Right renal cortex interstitium (tissue), 3 donors: ENCODE measurements around the gene EAF1. TPM values are rescaled to one million over a fixed set of nuclear protein-coding genes. Genes with fewer than 3 reads are reported as not detected.
"Not testable (repeated sequence)": the region's sequence is repeated elsewhere in the genome, so short reads cannot be mapped to it uniquely, and the experiment has no call there.

Source experiments
- DNase-seq, 3 donors: peaks; one replicate each; pipeline ENCODE4 v3.0.0-alpha.2; 2013; ENCODE audit warnings: low read depth in 3 of 3, low spot score in 2 of 3
- polyA plus RNA-seq, 3 donors: library from polyadenylated mRNA; unstranded; fragments of 120-200 nt; gene quantifications; one replicate each; pipeline ENCODE4 v1.2.1, GENCODE V29; 2013; ENCODE audit not compliant: insufficient read length in 3 of 3

EAF1 gene
- polyA plus RNA-seq = 10 to 100 TPM; 16.5 to 19.5 (median 18.5) TPM

- DNase-seq = peak; percentile 63 to 67 (median 65)
Observed at GRCh38 chr3:15427182-15427880, at the start of gene EAF1, which contains the start of gene METTL6. TSS of gene EAF1 (plus strand) at chr3:15427598. CDS start at chr3:15427780, 182 bp downstream. TSS of gene METTL6 (minus strand) at chr3:15427544. CDS start at chr3:15426511, 1,033 bp downstream.

DNA sequence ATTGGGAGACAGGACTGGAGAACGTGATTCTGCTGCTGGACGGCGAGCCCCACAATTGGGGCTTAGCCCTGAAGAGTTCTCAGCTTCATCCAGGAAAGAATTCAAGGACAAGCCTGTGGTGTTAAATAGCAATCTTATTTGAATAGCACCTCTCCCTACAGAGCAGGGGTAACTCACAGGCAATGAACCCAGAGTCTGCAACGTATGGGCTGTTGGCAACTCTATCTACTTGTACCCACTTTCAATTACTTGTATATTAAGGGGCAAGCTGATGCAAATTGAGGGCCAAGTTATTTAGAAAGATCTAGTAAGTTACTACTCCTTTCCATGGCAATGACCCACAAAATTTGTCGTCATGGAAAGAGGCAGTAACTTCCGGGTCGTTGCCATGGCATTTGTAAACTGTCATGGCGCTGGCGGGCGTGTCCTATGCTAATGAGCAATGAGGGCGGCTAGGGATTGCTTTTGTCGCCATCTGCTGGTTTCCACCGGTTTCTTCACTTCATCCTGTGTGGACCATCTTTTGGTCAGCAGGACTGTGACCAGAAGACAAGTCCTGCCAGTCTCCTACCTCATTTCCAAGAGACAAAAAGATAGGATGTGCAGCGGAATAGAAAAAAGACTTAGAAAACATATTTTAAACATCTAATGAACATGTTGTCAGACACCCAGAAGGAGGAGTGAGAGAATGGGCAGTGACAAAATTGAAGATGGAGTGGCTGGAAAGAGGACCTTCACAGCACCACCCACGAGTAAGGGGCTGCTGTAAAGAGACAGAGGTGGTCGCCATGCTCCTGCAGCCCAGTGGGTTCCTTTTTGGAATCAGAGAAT, 49.2 kb upstream of the EAF1 start:
- peak; percentile 90 to 92 (median 91) for DNase-seq

GRCh38 chr3:15380980-15381890, 46.2 kb upstream of the EAF1 start:
- no peak for DNase-seq

DNA sequence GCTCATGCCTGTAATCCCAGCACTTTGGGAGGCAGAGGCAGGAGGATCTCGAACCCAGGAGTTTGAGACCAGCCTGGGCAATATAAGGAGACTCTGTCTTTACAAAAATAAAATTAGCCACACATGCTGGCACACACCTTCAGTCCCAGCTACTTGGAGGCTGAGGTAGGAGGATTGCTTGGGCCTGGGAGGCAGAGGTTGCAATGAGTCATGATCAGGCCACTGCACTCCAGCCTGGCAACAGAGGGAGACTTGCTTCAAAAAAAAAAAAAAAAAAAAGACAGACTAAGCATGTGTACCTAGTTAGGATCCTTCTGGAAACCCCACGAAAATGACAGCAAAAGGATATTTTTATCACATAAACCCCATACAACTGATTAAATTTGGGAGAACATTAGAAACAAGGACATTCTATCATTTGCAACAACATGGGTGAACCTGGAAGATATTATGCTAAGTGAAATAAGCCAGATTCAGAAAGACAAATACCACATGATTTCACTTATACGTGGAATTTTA, 44.9 kb upstream of the EAF1 start:
- no peak for DNase-seq

- DNase-seq = no peak
Observed at GRCh38 chr3:15384510-15385237, 42.7 kb upstream of the EAF1 start.

DNA sequence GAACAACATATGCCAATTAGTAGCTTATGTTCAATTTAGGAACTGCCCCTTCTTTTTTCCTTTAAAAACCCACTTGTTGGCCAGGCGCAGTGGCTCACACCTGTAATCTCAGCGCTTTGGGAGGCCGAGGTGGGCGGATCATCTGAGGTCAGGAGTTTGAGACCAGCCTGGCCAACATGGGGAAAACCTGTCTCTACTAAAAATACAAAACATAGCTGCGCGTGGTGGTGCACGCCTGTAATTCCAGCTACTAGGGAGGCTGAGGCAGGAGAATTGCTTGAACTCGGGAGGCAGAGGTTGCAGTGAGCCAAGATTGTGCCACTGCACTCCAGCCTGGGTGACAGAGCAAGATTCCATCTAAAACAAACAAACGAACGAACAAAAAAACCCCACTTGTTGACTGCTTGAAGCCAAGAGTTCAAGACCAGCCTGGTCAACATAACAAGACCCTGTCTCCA, 42.1 kb upstream of the EAF1 start:
- DNase-seq = not testable (repeated sequence)

DNA sequence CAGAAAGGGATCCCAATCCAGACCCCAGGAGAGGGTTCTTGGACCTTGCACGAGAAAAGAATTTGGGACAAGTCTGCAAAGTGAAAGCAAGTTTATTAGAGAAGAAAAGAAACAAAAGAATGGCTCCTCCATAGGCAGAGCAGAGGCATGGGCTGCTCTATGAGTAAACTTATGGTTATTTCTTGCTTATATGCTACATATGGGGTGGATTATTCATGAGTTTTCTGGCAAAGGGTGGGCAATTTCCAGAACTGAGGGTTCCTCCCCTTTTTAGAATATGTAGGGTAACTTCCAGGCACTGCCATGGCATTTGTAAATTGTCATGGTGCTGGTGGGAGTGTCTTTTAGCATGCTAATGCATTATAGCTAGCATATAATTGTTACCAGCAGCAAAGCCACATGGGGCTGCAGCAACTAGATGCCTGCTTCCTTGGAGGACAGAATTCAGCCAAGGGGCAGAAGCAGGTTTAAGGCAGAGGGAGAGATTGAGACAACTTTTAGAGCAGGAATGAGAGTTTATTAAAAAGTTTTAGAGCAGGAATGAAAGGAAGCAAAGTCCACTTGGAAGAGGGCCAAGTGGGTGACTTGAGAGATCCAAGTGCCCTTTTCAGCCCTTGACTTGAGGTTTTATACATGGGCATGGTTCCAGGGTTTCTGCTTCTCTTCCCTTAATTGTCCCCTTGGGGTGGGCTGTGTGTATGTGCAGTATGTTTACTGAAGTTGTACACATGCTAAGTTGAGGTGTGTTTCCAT, 41.3 kb upstream of the EAF1 start:
- no peak for DNase-seq

- not testable (repeated sequence) for DNase-seq
Observed at GRCh38 chr3:15386654-15386955, 40.8 kb upstream of the EAF1 start.

DNA sequence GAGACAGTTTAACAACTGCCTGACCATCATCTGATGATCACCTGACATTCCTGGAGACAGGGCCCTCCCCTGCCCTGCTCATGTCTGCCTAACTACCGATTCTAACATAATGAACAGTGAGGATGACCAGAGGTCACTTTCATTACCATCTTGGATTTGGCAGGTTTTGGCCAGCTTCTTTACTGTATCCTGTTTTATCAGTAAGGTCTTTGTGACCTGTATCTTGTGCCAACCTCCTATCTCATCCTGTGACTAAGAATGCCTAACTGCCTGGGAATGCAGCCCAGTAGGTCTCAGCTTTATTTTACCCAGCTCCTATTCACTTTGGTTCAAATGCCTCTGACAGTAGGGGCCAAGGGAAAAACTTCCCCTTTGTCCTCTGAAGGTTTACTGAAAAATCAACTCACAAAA, 40.2 kb upstream of the EAF1 start:
- DNase-seq = no peak

DNA sequence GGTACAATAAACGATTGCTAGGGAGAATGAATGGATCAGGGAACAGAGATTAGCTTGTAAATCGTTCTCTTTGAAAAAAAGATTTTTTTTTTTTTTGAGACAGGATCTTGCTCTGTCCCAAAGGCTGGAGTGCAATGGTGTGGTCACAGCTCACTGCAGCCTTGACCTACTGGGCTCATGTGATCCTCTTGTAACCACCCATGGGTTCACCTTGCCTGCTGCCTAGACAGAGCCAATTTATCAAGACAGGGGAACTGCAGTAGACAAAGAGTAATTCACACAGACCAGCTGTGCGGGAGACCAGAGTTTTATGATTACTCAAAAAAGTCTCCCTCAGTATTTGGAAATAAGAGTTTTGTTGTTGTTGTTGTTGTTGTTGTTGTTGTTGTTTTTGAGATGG, 39.7 kb upstream of the EAF1 start:
- no peak for DNase-seq

- DNase-seq = not testable (repeated sequence)
Observed at GRCh38 chr3:15388335-15388734, 39.1 kb upstream of the EAF1 start.

GRCh38 chr3:15390460-15390859, 36.9 kb upstream of the EAF1 start:
- DNase-seq = no peak

DNA sequence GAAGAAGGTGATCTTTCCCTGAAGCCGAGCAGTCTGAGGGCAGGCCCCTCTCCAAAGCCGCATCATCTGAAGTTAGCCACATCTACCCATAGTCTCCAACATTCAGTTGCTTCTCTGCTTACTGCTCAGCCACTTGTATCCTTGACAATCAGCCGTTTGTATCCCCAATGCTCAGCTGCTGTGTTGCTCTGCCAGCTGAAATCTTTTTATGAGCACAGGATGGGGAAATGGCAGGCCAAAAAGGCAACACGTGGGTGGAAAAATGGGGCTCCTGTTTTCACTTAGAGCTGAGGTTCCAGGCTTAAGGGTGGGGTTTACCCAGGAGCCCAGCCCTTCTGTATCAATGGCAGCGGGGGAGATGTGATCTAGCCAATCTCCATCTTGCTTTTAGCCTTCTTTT, 36.4 kb upstream of the EAF1 start:
- DNase-seq = no peak

DNA sequence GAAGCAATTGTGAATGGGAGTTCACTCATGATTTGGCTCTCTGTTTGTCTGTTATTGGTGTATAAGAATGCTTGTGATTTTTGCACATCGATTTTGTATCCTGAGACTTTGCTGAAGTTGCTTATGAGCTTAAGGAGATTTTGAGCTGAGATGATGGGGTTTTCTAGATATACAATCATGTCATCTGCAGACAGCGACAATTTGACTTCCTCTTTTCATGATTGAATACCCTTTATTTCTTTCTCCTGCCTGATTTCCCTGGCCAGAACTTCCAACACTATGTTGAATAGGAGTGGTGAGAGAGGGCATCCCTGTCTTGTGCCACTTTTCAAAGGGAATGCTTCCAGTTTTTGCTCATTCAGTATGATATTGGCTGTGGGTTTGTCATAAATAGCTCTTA, 34.1 kb upstream of the EAF1 start:
- DNase-seq = not testable (repeated sequence)

- not testable (repeated sequence) for DNase-seq
Observed at GRCh38 chr3:15398731-15399133, 28.7 kb upstream of the EAF1 start.

- no peak for DNase-seq
Observed at GRCh38 chr3:15399970-15400369, 27.4 kb upstream of the EAF1 start.

- DNase-seq = no peak
Observed at GRCh38 chr3:15401936-15402335, 25.5 kb upstream of the EAF1 start.

GRCh38 chr3:15403495-15403894, 23.9 kb upstream of the EAF1 start:
- DNase-seq = no peak

DNA sequence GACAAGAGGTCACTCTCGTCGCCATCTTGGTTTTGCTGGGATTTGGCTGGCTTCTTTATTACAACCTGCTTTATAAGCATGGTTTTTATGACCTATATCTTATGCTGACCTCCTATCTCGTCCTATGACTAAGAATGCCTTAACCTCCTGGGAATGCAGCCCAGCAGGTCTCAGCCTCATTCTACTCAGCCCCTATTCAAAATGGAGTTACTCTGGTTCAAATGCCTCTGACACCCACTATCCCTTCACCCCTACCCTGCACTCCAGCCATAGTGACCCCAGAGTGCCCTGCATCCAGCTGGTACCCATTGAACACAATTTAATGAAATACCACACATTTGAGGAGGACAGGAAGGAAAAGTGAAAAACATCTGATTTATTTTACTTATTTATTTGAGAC, 23.4 kb upstream of the EAF1 start:
- no peak for DNase-seq
